ENCODE measurements around the gene DCTD. TPM values are rescaled to one million over a fixed set of nuclear protein-coding genes. Genes with fewer than 3 reads are reported as not detected.

DCTD gene
- total and polyA plus RNA-seq, 2 of the 13 experiments (the other 11 are each of a cell fraction or from before 2014, with no cell fraction given), result 85.1 to 95.3 TPM

- TF ChIP-seq ARID3A (IDR thresholded peaks at IDR 0.05; ENCODE audit: low read depth, low read length), result no peak
Observed at GRCh38 chr4:182929296-182929695, 12.1 kb upstream of the DCTD start (continued).

- peaks cover 0 to 3% of the 10 kb centered on the region in 2 experiments; a peak in 1 of 5 replicates for H3K27me3 ChIP-seq (ENCODE audit: control insufficient read depth in 1 of 2, insufficient read depth in 2 of 2, low read length in 2 of 2)
- ChIA-PET POLR2A (no interaction called here), CTCF (ENCODE audit: low intra/inter-chr PET ratio, low total read pairs) (no interaction called here)
- no peak overlapping the region for H2AFZ ChIP-seq (ENCODE audit: low read length)
- intact Hi-C loops (cut with micrococcal nuclease; ENCODE audit: unreplicated experiment), result no loop called here
- H3K9me3 ChIP-seq (ENCODE audit: low read length), result no peaks in the 10 kb centered on the region
- in situ Hi-C loops (cut with HindIII; ENCODE audit: extremely low pct_ligation_motif_present, low pct_unique_long_range_greater_than_20kb), result no loop called here
- TF ChIP-seq, protein P1, sequence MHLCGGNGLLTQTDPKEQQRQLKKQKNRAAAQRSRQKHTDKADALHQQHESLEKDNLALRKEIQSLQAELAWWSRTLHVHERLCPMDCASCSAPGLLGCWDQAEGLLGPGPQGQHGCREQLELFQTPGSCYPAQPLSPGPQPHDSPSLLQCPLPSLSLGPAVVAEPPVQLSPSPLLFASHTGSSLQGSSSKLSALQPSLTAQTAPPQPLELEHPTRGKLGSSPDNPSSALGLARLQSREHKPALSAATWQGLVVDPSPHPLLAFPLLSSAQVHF (CRISPR knock-in tag; IDR thresholded peaks at IDR 0.05), result no peak
- TF ChIP-seq, protein P2, sequence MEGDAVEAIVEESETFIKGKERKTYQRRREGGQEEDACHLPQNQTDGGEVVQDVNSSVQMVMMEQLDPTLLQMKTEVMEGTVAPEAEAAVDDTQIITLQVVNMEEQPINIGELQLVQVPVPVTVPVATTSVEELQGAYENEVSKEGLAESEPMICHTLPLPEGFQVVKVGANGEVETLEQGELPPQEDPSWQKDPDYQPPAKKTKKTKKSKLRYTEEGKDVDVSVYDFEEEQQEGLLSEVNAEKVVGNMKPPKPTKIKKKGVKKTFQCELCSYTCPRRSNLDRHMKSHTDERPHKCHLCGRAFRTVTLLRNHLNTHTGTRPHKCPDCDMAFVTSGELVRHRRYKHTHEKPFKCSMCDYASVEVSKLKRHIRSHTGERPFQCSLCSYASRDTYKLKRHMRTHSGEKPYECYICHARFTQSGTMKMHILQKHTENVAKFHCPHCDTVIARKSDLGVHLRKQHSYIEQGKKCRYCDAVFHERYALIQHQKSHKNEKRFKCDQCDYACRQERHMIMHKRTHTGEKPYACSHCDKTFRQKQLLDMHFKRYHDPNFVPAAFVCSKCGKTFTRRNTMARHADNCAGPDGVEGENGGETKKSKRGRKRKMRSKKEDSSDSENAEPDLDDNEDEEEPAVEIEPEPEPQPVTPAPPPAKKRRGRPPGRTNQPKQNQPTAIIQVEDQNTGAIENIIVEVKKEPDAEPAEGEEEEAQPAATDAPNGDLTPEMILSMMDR (CRISPR knock-in tag; IDR thresholded peaks at IDR 0.05), result peak; percentile 45
- H3K4me1 ChIP-seq (ENCODE audit: insufficient read depth, low read length), result peaks cover 8% of the 10 kb centered on the region
- H4K20me1 ChIP-seq (ENCODE audit: insufficient read depth, low read length), result no peaks in the 10 kb centered on the region
- no peaks in the 10 kb centered on the region for H3K79me2 ChIP-seq (ENCODE audit: insufficient read depth, low read length)
- BruUV-seq (replicated peaks), result no TSS peak
- H3K36me3 ChIP-seq (replicated peaks in 1 of 2; ENCODE audit: control insufficient read depth in 1 of 2, insufficient read depth in 2 of 2, low read length in 2 of 2), result no peaks in the 10 kb centered on the region
- FAIRE-seq (no peak), DNase-seq (ENCODE audit: low spot score) (no peak), ATAC-seq (no peak)
- WGBS (ENCODE audit: low lambda C conversion rate), result 31% methylated on average over 3 of the region's 3 CpGs
- no peak overlapping the region for H3K4me2 ChIP-seq (ENCODE audit: low read depth, low read length)
- H3K27ac ChIP-seq (ENCODE audit: extremely low read length, insufficient read depth, low read length), result no peak overlapping the region
- no peak overlapping the region for H3K4me3 ChIP-seq (replicated peaks in 1 of 3; ENCODE audit: insufficient read depth in 1 of 3, low read depth in 2 of 3, low read length in 3 of 3)
- H3K9ac ChIP-seq (ENCODE audit: insufficient read depth, low read depth, low read length), result no peak overlapping the region
Observed at GRCh38 chr4:182928061-182928460, 10.9 kb upstream of the DCTD start.

Data from HepG2 (cell line).